GM21367 (cell line): ENCODE results near the gene NEGR1.

Source experiments
- ATAC-seq: cut with Tn5 transposase; IDR thresholded peaks from one replicate; pipeline ENCODE4 v1.9.1; 2021; ENCODE audit not compliant: unreplicated experiment

NEGR1 gene

GRCh38 chr1:72122099-72122880, 160.0 kb downstream of the NEGR1 start:
- ATAC-seq: no peak

DNA sequence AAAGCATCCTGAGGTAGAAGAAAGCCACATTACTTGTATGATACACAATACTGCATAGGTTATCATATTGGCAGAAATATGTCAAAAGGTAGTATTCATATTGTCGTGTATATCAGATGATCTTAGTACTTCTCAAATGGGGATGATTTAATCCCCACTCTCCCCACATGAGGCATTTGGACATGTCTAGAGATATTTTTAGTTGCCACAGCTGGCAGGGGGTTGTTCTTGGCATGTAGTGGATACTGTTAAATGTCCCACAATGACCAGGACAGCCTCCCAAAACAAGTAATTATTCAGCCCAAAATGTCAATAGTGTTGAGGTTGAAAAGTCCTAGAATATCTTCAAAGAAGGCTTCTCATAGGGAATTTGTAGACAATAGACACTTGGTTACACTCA, 162.8 kb downstream of the NEGR1 start:
- ATAC-seq: no peak

GRCh38 chr1:72117621-72118020, 164.7 kb downstream of the NEGR1 start:
- ATAC-seq: no peak

DNA sequence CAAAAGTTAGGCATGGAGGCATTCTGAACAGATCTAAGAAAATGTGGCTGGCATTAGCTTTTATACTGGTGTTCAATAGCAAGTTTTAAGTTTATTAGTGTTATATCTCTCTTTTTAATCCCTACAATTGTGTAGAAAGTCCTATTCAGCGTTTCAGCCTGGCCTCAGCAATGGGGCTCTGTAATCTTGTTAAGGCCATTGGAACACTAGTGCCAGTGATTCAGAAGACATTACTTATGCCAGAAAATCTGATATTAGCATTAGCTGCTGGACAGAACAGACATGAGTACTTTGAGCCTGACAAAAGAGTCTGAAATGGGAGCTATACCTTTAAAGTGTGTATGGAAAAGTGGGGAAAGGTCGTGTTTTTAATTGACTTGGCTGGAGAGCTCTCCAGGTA, 167.0 kb downstream of the NEGR1 start:
- no peak for ATAC-seq

- no peak for ATAC-seq
These were observed 170.7 kb downstream of the NEGR1 start for GRCh38 chr1:72111662-72112061.

DNA sequence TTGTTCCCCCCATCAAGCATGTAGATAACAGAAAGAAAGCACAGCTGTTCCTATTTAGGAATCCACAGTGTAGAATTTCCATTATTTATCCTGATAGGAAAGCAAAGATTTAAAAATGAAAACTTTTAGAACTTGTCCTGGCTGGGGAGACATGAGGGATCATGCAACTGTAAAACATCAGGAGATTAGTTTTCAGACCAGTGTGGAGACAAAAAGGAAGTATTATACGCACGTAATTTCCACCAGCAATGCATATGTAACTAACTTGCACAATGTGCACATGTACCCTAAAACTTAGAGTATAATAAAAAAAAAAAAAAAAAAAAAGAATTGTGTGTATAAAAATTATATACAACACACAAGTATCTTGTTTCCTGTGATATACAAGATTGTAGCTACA, 172.4 kb downstream of the NEGR1 start:
- ATAC-seq: no peak

GRCh38 chr1:72105201-72105600, 177.1 kb downstream of the NEGR1 start:
- ATAC-seq: no peak

- ATAC-seq: no peak
These were observed 180.3 kb downstream of the NEGR1 start for GRCh38 chr1:72101840-72102632.

DNA sequence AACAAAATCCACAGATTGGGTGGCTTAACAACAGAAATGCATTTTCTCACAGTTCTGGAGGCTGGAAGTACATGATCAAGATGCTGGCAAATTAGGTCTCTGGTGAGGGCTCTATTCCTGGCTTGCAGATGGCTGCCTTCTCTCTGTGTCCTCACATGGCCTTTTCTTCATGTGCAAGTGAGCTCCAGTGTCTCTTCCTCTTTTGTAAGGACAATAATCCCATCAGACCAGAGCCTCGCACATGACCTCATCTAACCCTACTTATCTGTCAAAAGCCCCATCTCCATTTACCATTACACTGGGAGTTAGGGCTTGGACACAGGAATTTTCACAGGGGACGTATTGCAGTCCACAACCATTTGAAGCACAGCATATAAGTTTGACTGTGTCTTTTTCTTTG, 181.6 kb downstream of the NEGR1 start:
- ATAC-seq: no peak

- ATAC-seq: no peak
These were observed 184.3 kb downstream of the NEGR1 start for GRCh38 chr1:72097851-72098570.

DNA sequence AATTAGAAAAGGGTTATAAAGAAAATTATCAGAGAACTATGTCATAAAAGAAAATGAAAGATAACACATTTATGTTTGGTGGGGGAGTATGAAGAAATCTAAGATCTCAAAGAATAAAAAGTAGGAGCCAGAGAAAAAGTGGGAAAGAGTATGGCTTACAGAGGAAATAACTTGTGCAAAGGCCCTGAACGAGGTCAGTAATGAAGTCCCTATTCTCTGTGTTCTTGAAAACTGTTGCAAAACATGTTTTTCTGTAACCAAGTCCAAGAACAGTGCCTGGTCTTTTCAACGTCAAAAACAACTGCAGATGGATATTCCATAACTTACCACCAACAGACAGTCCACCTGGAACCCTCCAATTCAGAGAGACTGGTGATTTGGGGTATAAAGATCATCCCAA, 188.1 kb downstream of the NEGR1 start:
- ATAC-seq: no peak

DNA sequence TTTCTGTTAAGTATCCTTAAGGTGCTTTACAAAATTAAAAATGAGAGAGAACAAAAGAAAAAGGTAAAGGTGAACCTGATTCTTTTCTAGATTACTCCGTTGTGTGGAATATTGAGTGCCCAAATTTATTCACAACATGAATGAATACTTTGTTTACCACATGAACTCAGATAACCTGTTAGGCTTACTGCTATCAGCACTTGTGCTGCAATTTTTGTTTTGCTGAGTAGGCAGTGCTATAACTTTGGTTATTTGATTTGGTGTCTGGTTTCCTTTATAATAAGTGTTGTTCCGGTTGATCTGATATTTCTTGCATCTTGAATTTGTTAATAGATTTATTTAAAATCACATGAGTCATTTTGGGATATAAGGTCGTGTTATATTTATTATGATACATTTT, 195.9 kb downstream of the NEGR1 start:
- ATAC-seq: no peak

- ATAC-seq: no peak
These were observed 206.9 kb downstream of the NEGR1 start for GRCh38 chr1:72075425-72075824.

- no peak for ATAC-seq
These were observed 215.9 kb downstream of the NEGR1 start for GRCh38 chr1:72066431-72066830.

DNA sequence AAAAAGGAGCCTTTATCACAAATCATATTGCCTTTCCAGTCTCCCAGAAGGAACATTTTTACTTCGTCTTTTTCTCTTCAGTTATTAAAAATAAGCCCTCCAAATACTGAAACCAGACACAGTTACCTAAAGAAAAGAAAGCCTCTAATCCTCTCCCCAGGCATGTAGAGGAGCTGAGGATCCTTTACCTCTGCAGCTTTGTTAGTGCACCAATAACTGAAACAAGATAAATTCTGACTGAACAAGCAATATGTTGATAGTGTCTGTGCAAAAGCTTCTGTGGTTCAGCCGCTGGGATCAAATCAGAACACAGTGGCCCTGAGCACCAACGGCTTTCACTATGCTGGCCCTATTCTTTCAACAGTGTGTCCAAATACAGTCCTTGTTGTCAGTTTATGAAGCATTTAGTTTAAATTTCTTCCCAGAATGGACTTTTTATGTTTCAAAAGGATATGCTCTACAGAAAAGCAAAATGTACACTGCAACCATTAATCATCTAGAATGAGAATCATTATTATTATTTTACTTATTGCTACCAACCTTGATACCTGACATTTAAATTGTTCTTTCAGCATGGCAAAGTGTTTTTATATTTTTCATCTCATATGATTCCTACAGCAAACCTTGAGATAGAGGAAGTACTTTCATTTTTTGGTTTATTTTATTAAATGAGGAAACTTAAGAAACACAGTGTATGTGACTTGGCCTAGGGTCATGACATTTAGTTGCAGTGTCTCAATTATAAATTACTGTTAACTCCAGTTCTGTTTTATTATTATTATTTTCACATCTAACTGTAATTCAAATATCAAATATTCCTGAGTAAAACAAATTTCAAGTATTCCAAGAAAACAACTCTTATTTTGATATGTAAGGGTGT, 217.9 kb downstream of the NEGR1 start:
- ATAC-seq: no peak

DNA sequence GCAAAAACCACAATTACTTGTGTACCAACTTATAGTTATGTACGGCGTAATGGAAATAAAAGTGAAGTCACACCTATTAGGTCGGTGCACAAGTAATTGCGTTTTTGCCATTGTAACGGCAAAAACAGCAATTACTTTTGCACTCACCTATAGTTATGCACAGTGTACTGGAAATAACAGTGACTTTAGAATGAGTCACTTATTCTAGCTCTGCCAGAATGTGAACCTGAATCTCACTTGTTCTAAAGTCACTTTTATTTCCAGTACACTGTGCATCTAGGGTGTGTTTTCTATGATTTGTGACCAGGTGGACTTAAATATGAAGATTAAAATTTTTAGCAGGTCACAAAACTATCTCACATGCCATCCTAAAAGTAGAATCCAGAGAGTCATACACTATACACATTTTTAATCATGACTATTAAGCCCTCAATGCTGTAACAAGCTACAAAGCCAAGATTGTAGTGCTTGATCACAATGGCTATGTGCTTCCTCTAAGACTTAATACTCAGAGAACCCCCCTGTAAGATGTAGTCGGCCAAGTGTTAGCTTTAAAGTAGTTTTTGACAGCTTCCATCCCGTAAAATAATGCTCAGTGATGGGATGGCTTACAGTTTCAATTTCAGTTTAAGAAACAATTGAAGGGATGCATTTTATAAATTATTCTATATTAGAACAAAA, 218.8 kb downstream of the NEGR1 start:
- no peak for ATAC-seq

DNA sequence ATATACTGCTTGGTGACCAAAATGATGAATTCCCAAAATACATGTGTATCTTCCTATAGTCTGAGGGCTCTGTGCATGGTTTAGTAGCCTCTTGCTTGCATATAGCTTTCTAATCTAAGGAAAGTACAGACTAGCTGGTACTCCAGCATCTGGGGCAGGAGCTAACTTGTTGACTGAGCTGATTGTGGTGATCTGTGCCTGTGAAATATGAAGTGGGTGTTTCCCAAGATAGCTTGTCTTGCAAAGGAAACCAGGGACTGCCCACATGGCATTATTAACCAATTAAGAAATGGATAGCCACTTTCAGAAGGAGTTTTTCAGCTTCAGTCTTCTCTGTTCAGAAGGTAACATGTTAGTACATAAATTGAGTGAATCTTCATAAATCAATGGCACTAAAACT, 219.8 kb downstream of the NEGR1 start:
- no peak for ATAC-seq

GRCh38 chr1:72060466-72061245, 221.7 kb downstream of the NEGR1 start:
- ATAC-seq: no peak

- ATAC-seq: no peak
These were observed 225.8 kb downstream of the NEGR1 start for GRCh38 chr1:72056516-72056915.
